Activated T-cell treated with anti-CD3 and anti-CD28 coated beads, Interleukin-2, amount 50 U/mL, for 4 hours (primary cell): ENCODE results near the gene CBY1. TPM values are rescaled to one million over a fixed set of nuclear protein-coding genes. Genes with fewer than 3 reads are reported as not detected.

Experiments used
- ATAC-seq, 2 donors: fragments of 200-7000 bp; cut with Tn5 transposase; one replicate each; pipeline ENCODE4 v1.10.0; 2021
- DNase-seq: peaks from one replicate; pipeline ENCODE4 v3.0.0-alpha.2; 2020
- H3K27me3 Mint-ChIP-seq: one replicate; pipeline ENCODE4 v1.8.0; 2021; ENCODE audit warnings: low read depth, mixed read lengths
- H3K36me3 Mint-ChIP-seq: one replicate; pipeline ENCODE4 v1.8.0; 2022; ENCODE audit warnings: mixed read lengths; ENCODE audit not compliant: insufficient read depth
- H3K4me1 Mint-ChIP-seq: one replicate; pipeline ENCODE4 v1.8.0; 2021; ENCODE audit warnings: low read depth, mixed read lengths
- H3K4me3 Mint-ChIP-seq: one replicate; pipeline ENCODE4 v1.8.0; 2021; ENCODE audit warnings: mild to moderate bottlenecking, moderate library complexity, mixed read lengths
- H3K9me3 Mint-ChIP-seq: one replicate; pipeline ENCODE4 v1.8.0; 2021; ENCODE audit warnings: mixed read lengths
- total RNA-seq, 3 donors: library from RNA; stranded (reverse); gene quantifications; one replicate each; pipeline ENCODE4 v1.2.1, GENCODE V29; 2021

CBY1 gene
- total RNA-seq, 3 donors from 2014 or later, result 4.7 to 6.7 (median 4.9) TPM

GRCh38 chr22:38704654-38705234 is 48.3 kb downstream of the CBY1 start:
- peak overlapping the region; percentile 83 for H3K4me3 Mint-ChIP-seq

GRCh38 chr22:38705235-38706100 is 49.0 kb downstream of the CBY1 start, which contains the start of gene GTPBP1:
GTPBP1 (plus strand) TSS chr22:38705944; CDS start chr22:38705956, 12 bp downstream.
- H3K27me3 Mint-ChIP-seq, result no peaks in the 10 kb centered on the region
- peaks cover 15% of the 10 kb centered on the region for H3K36me3 Mint-ChIP-seq
- DNase-seq, result peak; percentile 94
- H3K9me3 Mint-ChIP-seq, result no peaks in the 10 kb centered on the region
- ATAC-seq, result peak; percentile 81 to 83
- H3K4me3 Mint-ChIP-seq, result peak within 1 kb of the TSS; percentile 92
- H3K4me1 Mint-ChIP-seq, result peaks cover 57% of the 10 kb centered on the region

More at GRCh38 chr22:38704654-38705234, 48.3 kb downstream of the CBY1 start:
- peaks cover 55% of the 10 kb centered on the region for H3K4me1 Mint-ChIP-seq
- ATAC-seq (no peak), DNase-seq (no peak)
- H3K9me3 Mint-ChIP-seq, result no peaks in the 10 kb centered on the region
- no peaks in the 10 kb centered on the region for H3K27me3 Mint-ChIP-seq
- H3K36me3 Mint-ChIP-seq, result peaks cover 10% of the 10 kb centered on the region

- H3K4me3 Mint-ChIP-seq, result peak overlapping the region; percentile 92
- H3K27me3 Mint-ChIP-seq, result no peaks in the 10 kb centered on the region
- peak; percentile 3 to 4 for ATAC-seq
Measured at GRCh38 chr22:38706101-38706900, 49.9 kb downstream of the CBY1 start.

GRCh38 chr22:38706901-38707195 is 50.4 kb downstream of the CBY1 start:
- Mint-ChIP-seq H3K4me3 (peak overlapping the region; percentile 92), H3K27me3 (no peaks in the 10 kb centered on the region), H3K36me3 (peaks cover 24% of the 10 kb centered on the region), H3K9me3 (no peaks in the 10 kb centered on the region), H3K4me1 (peaks cover 58% of the 10 kb centered on the region)
- ATAC-seq (no peak), DNase-seq (no peak)

More at GRCh38 chr22:38706101-38706900, 49.9 kb downstream of the CBY1 start:
- Mint-ChIP-seq H3K4me1 (peaks cover 64% of the 10 kb centered on the region), H3K36me3 (peaks cover 23% of the 10 kb centered on the region), H3K9me3 (no peaks in the 10 kb centered on the region)
- peak; percentile 33 for DNase-seq

GRCh38 chr22:38707346-38707745 is 50.9 kb downstream of the CBY1 start:
- H3K27me3 Mint-ChIP-seq, result no peaks in the 10 kb centered on the region
- peak overlapping the region; percentile 92 for H3K4me3 Mint-ChIP-seq
- peaks cover 27% of the 10 kb centered on the region for H3K36me3 Mint-ChIP-seq
- peaks cover 62% of the 10 kb centered on the region for H3K4me1 Mint-ChIP-seq
- no peaks in the 10 kb centered on the region for H3K9me3 Mint-ChIP-seq
- ATAC-seq (no peak), DNase-seq (no peak)

GRCh38 chr22:38707984-38708383 is 51.5 kb downstream of the CBY1 start:
- Mint-ChIP-seq H3K4me3 (peak overlapping the region; percentile 92), H3K9me3 (no peaks in the 10 kb centered on the region), H3K4me1 (peaks cover 69% of the 10 kb centered on the region), H3K36me3 (peaks cover 27% of the 10 kb centered on the region), H3K27me3 (no peaks in the 10 kb centered on the region)
- DNase-seq (no peak), ATAC-seq (no peak)

- Mint-ChIP-seq H3K9me3 (no peaks in the 10 kb centered on the region), H3K4me3 (no peak overlapping the region), H3K36me3 (peaks cover 30% of the 10 kb centered on the region), H3K4me1 (peaks cover 76% of the 10 kb centered on the region), H3K27me3 (no peaks in the 10 kb centered on the region)
- ATAC-seq (no peak), DNase-seq (no peak)
Measured at GRCh38 chr22:38709306-38709705, 52.9 kb downstream of the CBY1 start.

GRCh38 chr22:38710351-38710750 is 53.9 kb downstream of the CBY1 start:
- ATAC-seq, result no peak
- H3K36me3 Mint-ChIP-seq, result peaks cover 35% of the 10 kb centered on the region
- H3K4me1 Mint-ChIP-seq, result peaks cover 77% of the 10 kb centered on the region
- no peak for DNase-seq
- no peak overlapping the region for H3K4me3 Mint-ChIP-seq
- no peaks in the 10 kb centered on the region for H3K27me3 Mint-ChIP-seq
- no peaks in the 10 kb centered on the region for H3K9me3 Mint-ChIP-seq

- peaks cover 35% of the 10 kb centered on the region for H3K36me3 Mint-ChIP-seq
- H3K9me3 Mint-ChIP-seq, result no peaks in the 10 kb centered on the region
Measured at GRCh38 chr22:38710866-38711265, 54.4 kb downstream of the CBY1 start.

GRCh38 chr22:38712486-38713207 is 56.2 kb downstream of the CBY1 start:
- H3K9me3 Mint-ChIP-seq, result no peaks in the 10 kb centered on the region
- no peak for ATAC-seq
- H3K4me3 Mint-ChIP-seq, result no peak overlapping the region
- peaks cover 68% of the 10 kb centered on the region for H3K4me1 Mint-ChIP-seq
- no peak for DNase-seq
- H3K36me3 Mint-ChIP-seq, result peaks cover 42% of the 10 kb centered on the region
- H3K27me3 Mint-ChIP-seq, result no peaks in the 10 kb centered on the region

More at GRCh38 chr22:38710866-38711265, 54.4 kb downstream of the CBY1 start:
- no peak for DNase-seq
- H3K4me1 Mint-ChIP-seq, result peaks cover 78% of the 10 kb centered on the region
- no peak for ATAC-seq
- H3K4me3 Mint-ChIP-seq, result no peak overlapping the region
- H3K27me3 Mint-ChIP-seq, result no peaks in the 10 kb centered on the region

GRCh38 chr22:38713921-38714320 is 57.5 kb downstream of the CBY1 start:
- no peaks in the 10 kb centered on the region for H3K27me3 Mint-ChIP-seq
- no peak for ATAC-seq
- no peak overlapping the region for H3K4me3 Mint-ChIP-seq
- peaks cover 58% of the 10 kb centered on the region for H3K4me1 Mint-ChIP-seq
- H3K9me3 Mint-ChIP-seq, result no peaks in the 10 kb centered on the region
- peaks cover 47% of the 10 kb centered on the region for H3K36me3 Mint-ChIP-seq
- DNase-seq, result no peak

GRCh38 chr22:38715176-38715764 is 58.8 kb downstream of the CBY1 start:
- DNase-seq (no peak), ATAC-seq (no peak)
- Mint-ChIP-seq H3K36me3 (peaks cover 41% of the 10 kb centered on the region), H3K27me3 (no peaks in the 10 kb centered on the region), H3K4me3 (peak overlapping the region; percentile 38), H3K9me3 (no peaks in the 10 kb centered on the region), H3K4me1 (peaks cover 49% of the 10 kb centered on the region)

GRCh38 chr22:38715852-38716251 is 59.4 kb downstream of the CBY1 start:
- H3K4me3 Mint-ChIP-seq, result no peak overlapping the region
- ATAC-seq (no peak), DNase-seq (no peak)
- no peaks in the 10 kb centered on the region for H3K27me3 Mint-ChIP-seq
- peaks cover 44% of the 10 kb centered on the region for H3K4me1 Mint-ChIP-seq
- H3K9me3 Mint-ChIP-seq, result no peaks in the 10 kb centered on the region
- peaks cover 35% of the 10 kb centered on the region for H3K36me3 Mint-ChIP-seq
